Prostate gland (tissue), 2 donors: ENCODE results near the gene KRT78. TPM values are rescaled to one million over a fixed set of nuclear protein-coding genes. Genes with fewer than 3 reads are reported as not detected.

Experiments
- DNase-seq: peaks from one replicate; pipeline ENCODE4 v3.0.0-alpha.2; 2019; ENCODE audit warnings: low spot score
- H3K27ac ChIP-seq, 2 donors: fragments of 200-600 bp; sonication (generic); 2 replicates each; pipeline ENCODE4 v1.5.1; 2017 to 2019
- H3K27me3 ChIP-seq: fragments of 200-600 bp; sonication (generic); replicated peaks from 2 replicates; pipeline ENCODE4 v1.5.1; 2019; ENCODE audit not compliant: insufficient read depth
- H3K36me3 ChIP-seq, 2 donors: fragments of 200-600 bp; sonication (generic); 1 replicate in 1 of 2; 2 replicates in 1 of 2; pipeline versions ENCODE4 v1.5.1 to v1.8.1; 2017 to 2019
- H3K4me1 ChIP-seq: fragments of 200-600 bp; sonication (generic); replicated peaks from 2 replicates; pipeline ENCODE4 v1.5.1; 2019
- H3K4me3 ChIP-seq, 2 donors: fragments of 200-600 bp; sonication (generic); 2 replicates each; pipeline ENCODE4 v1.5.1; 2017 to 2019
- H3K9me3 ChIP-seq: fragments of 200-600 bp; sonication (generic); 2 replicates; pipeline ENCODE4 v1.5.1; 2017
- POLR2A ChIP-seq: fragments of 450-650 bp; IDR thresholded peaks from one replicate; pipeline ENCODE4 v1.6.1; 2016; ENCODE audit warnings: antibody characterized with exemption, mild to moderate bottlenecking
- POLR2AphosphoS5 ChIP-seq: sonication (generic); formaldehyde crosslinking; IDR thresholded peaks from one replicate; pipeline ENCODE4 v1.6.1; 2017; ENCODE audit warnings: antibody characterized with exemption
- WGBS: methylation state at CpG from one replicate; pipeline ENCODE4 v1.1.5; 2018; 5-methylcytosine and 5-hydroxymethylcytosine counted together
- intact Hi-C: fragments of 100-400 bp; cut with DNase I; formaldehyde crosslinking; loops from one replicate; pipeline ENCODE4 v1.14.2; 2022
- total RNA-seq, 2 donors: library from RNA; depleted of rRNA; stranded (reverse); fragments of >200 nt; gene quantifications; one replicate each; pipeline ENCODE4 v1.1.0, GENCODE V29; 2016
- TF ChIP-seq, protein P1 (sequence below), 4 experiments: fragments of 200-600 bp in 2 of 4; fragments of 450-650 bp in 2 of 4; sonication (generic) in 2 of 4; IDR thresholded peaks; 1 replicate in 3 of 4; 2 replicates in 1 of 4; pipeline ENCODE4 v1.5.1; 2016 to 2019; ENCODE audit warnings: antibody characterized with exemption in 4 of 4, mild to moderate bottlenecking in 2 of 4, moderate library complexity in 2 of 4

The KRT78 gene
- total RNA-seq, 2 donors from 2014 or later, result 1.0 TPM; not detected in 1

DNA sequence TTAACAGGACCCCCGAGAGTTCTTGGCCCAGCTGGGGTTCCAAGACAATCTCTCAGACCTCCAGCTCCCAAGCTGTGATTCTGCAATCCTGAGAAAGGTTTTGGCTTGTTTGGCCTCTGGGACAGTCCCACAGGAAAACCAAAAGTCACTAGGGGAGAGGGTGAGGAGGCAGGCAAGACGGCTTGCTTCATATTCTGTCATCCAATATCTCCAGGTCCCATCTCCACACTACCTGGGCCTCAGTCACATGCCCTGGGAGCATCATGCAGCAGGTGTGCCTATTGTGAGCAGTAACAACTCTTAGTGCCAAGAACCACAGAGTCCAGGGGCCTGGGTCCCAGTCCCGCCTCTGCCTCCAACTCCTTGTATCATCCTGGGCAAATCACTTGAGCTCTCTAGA is 16.3 kb downstream of the KRT78 start:
- H3K4me3 ChIP-seq, result no peak overlapping the region
- no peaks in the 10 kb centered on the region for H3K36me3 ChIP-seq
- WGBS, result 88% methylated on average over 3 of the region's 3 CpGs
- H3K27me3 ChIP-seq, result peaks cover 6% of the 10 kb centered on the region
- TF ChIP-seq, protein P1, sequence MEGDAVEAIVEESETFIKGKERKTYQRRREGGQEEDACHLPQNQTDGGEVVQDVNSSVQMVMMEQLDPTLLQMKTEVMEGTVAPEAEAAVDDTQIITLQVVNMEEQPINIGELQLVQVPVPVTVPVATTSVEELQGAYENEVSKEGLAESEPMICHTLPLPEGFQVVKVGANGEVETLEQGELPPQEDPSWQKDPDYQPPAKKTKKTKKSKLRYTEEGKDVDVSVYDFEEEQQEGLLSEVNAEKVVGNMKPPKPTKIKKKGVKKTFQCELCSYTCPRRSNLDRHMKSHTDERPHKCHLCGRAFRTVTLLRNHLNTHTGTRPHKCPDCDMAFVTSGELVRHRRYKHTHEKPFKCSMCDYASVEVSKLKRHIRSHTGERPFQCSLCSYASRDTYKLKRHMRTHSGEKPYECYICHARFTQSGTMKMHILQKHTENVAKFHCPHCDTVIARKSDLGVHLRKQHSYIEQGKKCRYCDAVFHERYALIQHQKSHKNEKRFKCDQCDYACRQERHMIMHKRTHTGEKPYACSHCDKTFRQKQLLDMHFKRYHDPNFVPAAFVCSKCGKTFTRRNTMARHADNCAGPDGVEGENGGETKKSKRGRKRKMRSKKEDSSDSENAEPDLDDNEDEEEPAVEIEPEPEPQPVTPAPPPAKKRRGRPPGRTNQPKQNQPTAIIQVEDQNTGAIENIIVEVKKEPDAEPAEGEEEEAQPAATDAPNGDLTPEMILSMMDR (IDR thresholded peaks at IDR 0.05), result no peak
- TF ChIP-seq POLR2AphosphoS5, result no peak
- no peak for TF ChIP-seq POLR2A
- DNase-seq, result no peak
- H3K9me3 ChIP-seq, result no peaks in the 10 kb centered on the region
- intact Hi-C loops, result no loop called here
- no peak overlapping the region for H3K27ac ChIP-seq
- H3K4me1 ChIP-seq, result no peaks in the 10 kb centered on the region

DNA sequence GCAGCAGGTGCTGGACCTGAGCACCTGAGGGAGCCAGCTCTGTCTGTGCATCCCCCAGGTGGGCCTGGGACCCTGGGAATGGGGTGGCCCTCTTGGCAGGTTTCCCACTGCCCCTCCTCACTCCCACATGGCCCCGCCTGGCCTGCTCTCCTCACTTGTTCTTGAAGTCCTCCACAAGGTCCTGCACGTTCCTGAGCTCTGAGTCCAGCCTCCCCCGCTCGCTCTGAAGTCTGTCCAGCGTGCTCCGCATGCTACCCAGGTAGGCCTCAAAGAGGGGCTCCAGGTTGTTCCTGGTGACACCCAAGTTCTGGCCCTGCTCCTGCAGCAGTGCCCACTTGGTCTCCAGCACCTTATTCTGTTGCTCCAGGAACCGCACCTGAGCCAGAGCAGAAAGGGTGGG is 17.5 kb downstream of the KRT78 start:
- no peak overlapping the region for H3K27ac ChIP-seq
- TF ChIP-seq POLR2AphosphoS5, result no peak
- no peak for TF ChIP-seq POLR2A
- TF ChIP-seq, protein P1 (IDR thresholded peaks at IDR 0.05), result no peak
- no peaks in the 10 kb centered on the region for H3K36me3 ChIP-seq
- H3K4me3 ChIP-seq, result no peak overlapping the region
- no peaks in the 10 kb centered on the region for H3K4me1 ChIP-seq
- WGBS, result 84% methylated on average over 7 of the region's 7 CpGs
- intact Hi-C loops, result no loop called here
- DNase-seq, result no peak
- H3K27me3 ChIP-seq, result peaks cover 6% of the 10 kb centered on the region
- H3K9me3 ChIP-seq, result no peaks in the 10 kb centered on the region

DNA sequence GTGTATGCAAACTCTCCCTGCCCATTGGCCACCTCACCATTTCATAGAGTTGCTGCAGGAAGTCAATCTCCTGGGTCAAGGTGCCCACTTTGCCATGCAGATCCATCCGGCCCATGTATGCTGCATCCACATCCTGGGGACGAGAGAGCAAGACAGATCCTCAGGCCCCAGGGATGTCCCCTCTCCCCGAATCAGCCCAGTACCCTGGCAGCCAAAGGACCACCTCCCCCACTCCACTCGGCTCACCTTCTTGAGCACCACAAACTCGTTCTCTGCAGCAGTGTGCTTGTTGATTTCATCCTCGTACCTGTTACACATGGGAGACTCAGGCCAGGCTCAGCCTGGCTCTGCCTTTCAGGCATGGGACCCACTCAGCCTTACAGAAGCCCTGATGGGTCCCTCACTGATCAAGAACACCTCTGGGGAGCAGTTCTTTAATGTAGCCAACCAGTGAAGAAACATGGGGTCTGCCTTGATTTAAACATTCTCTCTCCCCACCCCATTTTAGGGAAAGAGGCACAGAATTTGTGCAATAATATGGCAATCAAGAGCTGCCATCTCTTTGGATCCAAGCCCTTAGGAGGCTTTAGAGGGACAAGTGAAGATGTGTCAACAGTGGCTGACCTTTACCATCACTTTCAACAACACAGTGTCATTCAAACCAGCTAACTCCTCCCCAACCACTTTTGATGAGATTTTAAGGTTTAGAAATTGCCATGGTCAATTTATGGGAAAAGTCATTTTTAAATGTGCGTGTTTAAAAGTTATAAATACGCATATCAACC is 18.6 kb downstream of the KRT78 start:
- TF ChIP-seq, protein P1 (IDR thresholded peaks at IDR 0.05), result no peak
- TF ChIP-seq POLR2AphosphoS5 (no peak), POLR2A (no peak)
- Histone ChIP-seq H3K36me3 (no peaks in the 10 kb centered on the region), H3K4me3 (no peak overlapping the region), H3K27me3 (peaks cover 6% of the 10 kb centered on the region), H3K27ac (no peak overlapping the region), H3K4me1 (no peaks in the 10 kb centered on the region), H3K9me3 (no peaks in the 10 kb centered on the region)
- 92% methylated on average over 8 of the region's 8 CpGs for WGBS
- intact Hi-C loops, result no loop called here
- DNase-seq, result no peak

DNA sequence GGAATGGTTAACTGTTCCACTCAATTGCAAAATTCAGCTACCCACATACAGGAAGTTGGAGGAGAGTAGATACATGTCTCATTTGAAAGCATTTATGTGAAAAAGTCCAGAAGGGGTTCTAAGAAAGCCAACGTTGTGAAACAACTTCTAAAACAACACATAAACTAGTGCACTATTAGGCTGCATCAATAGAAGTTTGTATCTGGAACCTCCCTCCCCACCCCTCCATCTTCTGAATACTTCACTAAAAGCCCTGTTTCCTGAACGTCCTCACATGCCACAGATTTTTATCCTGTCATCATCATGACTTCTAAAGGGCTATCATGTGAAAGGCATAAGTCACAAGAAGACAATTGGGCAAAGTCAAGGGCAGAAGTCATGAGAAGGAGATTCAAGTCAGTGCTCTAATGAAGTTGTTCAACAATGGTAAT is 20.2 kb downstream of the KRT78 start:
- DNase-seq, result no peak
- H3K27ac ChIP-seq, result no peak overlapping the region
- no peaks in the 10 kb centered on the region for H3K4me1 ChIP-seq
- peaks cover 6% of the 10 kb centered on the region for H3K27me3 ChIP-seq
- no peaks in the 10 kb centered on the region for H3K36me3 ChIP-seq
- intact Hi-C loops, result no loop called here
- no peak for TF ChIP-seq POLR2A
- TF ChIP-seq, protein P1 (IDR thresholded peaks at IDR 0.05), result no peak
- no peak for TF ChIP-seq POLR2AphosphoS5
- H3K4me3 ChIP-seq, result no peak overlapping the region
- H3K9me3 ChIP-seq, result no peaks in the 10 kb centered on the region
- WGBS, result 9% methylated on average over 2 of the region's 2 CpGs

DNA sequence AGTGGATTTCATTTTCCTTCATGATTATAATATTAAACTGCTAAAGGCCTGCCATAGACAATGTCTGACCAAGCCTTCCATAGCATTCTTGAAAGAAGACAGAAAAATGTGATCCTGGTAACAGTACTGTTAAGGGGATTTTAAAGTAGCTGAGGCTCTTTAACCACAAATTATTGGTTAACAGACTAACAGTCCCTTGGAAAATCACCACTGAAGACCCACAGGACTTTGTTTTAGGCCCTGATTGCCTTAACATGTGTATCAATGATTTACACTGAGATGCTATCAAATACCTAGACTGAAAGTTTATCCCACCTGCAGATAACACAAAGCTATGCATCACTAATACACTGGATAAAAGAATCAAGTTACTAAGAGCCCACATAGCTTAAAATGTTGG is 20.6 kb downstream of the KRT78 start:
- no peak for DNase-seq
- no peaks in the 10 kb centered on the region for H3K9me3 ChIP-seq
- no peak overlapping the region for H3K4me3 ChIP-seq
- H3K36me3 ChIP-seq, result no peaks in the 10 kb centered on the region
- H3K27me3 ChIP-seq, result peaks cover 6% of the 10 kb centered on the region
- intact Hi-C loops, result no loop called here
- TF ChIP-seq, protein P1 (IDR thresholded peaks at IDR 0.05), result no peak
- no peak for TF ChIP-seq POLR2A
- no peak for TF ChIP-seq POLR2AphosphoS5
- no peaks in the 10 kb centered on the region for H3K4me1 ChIP-seq
- H3K27ac ChIP-seq, result no peak overlapping the region
